ENCODE measurements around the gene PRF1.

The PRF1 gene

GRCh38 chr10:70576803-70577517 lies 25.6 kb downstream of the PRF1 start:
- DNase-seq (ENCODE audit: low read depth): no peak

- DNase-seq (ENCODE audit: low read depth): no peak
Measured at GRCh38 chr10:70575874-70576802, 26.4 kb downstream of the PRF1 start.

GRCh38 chr10:70575486-70575873 lies 27.1 kb downstream of the PRF1 start:
- DNase-seq (ENCODE audit: low read depth): no peak

DNA sequence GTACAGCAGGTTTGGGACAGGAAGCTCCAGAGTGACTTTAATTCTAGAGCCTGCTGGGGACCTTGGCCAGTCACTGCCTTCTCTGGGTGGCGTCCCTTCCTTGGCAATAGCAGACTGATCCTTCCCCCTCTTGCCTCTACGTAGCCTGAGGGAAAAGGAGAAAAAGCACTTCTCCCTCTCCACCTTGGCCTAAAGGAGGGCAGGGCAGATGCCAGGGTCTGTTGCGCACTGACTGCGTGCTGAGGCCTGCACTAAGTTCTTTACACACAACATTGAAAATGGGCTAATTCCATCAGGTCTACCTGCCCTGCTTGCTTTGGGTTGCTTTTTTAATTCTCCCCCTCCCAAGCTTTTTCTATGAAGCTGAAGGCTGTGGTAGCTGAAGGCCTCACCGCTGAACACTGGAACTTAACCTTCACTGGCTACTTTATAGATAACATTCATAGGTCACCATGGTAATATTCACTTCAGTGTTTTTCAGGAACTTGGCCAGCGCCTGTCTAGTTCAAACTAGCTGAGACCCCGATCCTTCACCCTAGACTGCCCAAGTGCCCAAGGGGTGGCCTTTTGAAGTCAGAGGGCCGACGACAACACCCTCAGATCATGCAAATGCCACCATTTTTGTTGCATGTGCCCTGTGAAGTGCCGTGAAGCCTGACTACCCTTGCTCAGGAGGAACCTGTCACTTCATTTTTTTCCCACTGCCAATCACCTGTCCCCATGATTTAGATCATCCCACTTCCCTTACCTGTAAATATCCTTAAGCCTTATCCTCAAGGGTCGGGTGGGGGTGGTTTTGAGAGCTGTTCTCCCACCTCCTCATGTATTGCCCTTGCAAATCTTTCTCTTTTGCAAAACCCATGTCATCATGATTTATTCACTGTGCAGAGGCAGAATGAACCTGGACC lies 28.7 kb downstream of the PRF1 start:
- DNase-seq (ENCODE audit: low read depth): no peak

DNA sequence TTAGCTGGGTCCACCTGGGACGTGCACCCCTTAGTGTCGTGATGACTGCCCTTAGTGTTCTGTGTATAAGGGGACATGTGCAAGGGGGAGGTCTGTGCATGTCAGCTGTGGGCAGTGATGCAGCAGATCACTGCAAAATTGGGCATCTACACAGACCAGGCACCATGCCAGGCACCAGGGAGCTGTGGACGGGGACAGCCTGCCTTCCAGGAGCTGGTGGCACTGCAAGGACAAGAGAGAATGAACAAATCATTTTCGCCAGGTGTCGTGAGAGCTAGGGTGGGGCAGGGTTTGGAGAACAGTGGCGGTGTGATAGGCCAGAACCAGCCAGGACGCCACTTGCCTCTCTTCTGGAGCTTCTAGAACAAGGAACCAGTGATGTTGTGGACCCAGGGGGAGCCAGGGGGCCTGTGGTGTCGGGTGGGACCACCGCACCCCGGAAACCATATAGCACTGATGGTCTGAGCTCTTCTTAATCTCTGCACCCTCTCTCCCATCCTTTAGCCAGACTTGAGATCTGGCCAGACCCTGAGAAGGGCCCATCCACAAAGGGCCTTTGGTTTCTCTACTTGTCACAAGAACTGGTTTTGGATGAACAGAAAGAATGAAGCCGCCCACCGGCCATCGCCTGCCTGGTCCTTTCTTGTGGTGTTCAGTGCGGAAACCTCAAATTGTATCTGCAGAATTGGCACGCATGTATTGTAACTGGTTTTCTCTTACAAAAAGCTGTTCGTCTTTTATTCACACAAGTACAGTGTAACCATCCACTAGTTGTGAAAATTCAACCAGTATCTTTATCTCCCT lies 30.7 kb downstream of the PRF1 start:
- DNase-seq (ENCODE audit: low read depth): no peak

GRCh38 chr10:70571236-70571635 lies 31.3 kb downstream of the PRF1 start:
- DNase-seq (ENCODE audit: low read depth): no peak

GRCh38 chr10:70568781-70569495 lies 33.6 kb downstream of the PRF1 start:
- DNase-seq (ENCODE audit: low read depth): no peak

GRCh38 chr10:70568113-70568512 lies 34.4 kb downstream of the PRF1 start:
- DNase-seq (ENCODE audit: low read depth): no peak

GRCh38 chr10:70567603-70568002 lies 34.9 kb downstream of the PRF1 start:
- DNase-seq (ENCODE audit: low read depth): no peak

DNA sequence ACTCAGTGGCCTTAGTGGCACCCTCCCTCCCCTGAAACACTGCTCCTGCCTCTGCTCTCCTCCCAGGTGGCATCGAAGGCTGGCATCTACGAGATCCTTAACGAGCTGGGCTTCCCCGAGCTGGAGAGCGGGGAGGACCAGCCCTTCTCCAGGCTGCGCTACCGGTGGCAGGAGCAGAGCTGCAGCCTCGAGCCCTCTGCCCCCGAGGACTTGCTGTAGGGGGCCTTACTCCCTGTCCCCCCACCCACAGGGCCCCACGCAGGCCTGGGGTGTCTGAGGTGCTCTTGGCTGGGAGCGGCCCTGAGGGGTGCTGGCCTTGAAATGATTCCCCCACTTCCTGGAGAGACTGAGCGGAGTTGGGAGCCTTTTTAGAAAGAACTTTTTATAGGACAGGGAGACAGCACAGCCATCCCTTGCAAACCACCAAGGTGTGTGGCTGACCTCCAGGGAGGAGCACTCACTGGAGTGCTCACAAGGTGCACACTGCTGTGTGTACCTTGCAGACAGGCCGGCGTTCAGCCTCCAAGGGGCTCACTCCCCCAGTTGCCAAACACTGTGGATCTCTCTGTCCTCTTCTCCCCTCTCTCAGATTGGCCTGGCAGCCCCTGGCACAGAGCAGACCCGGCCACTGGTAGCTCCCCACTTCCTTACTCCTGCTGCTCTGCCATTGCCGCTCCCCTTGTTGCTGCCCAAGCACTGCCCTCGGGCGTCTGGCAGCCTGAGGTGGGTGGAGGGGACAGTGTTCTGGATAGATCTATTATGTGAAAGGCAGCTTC lies 35.8 kb downstream of the PRF1 start:
- no peak for DNase-seq (ENCODE audit: low read depth)

DNA sequence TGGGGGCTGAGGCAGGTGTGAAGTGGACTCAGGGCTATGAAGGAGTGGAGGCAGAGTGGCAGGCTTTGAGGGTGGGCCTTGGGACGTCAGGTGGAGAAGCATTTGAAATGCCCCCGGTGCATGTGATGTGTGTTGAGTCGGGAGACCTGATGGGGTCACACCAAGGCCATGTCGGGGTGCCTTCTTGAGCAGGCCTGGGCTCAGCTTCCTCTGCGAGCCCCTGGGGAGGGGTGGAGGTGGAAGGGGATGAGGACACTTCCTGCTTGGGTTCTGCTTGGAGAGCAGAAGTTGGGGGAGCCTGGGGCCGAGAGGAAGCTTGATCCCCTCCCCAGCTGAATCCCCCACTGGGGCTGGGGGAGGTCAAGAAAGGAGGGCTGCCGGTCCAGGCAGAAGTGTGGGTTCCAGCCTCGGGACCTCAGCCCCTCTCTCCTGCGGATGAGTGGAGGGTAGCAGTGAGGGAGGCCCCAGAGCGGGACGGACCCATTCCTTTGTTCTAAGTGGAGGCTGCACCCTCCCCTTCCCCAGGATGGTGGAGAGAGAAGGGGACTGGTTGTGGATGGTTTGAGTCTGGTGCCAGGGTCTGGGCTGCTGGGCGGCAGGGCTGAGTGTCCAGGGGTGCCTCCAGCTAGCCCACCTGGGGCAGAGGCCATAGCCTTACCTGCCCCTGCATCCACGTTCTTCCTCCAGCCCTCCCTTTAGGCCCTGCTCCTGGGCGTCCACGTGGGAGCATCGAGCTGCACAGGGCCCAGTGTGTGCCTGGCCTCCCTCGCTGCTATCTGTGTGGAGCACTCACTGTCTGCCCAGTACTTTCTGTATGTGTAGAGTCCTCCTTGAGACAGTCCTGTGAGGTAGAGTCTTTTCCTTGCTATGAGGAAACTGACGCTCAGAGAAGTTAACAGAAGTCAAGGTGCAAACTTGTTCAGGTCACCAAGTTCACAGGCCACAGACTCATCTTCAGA lies 36.7 kb downstream of the PRF1 start:
- DNase-seq (ENCODE audit: low read depth): no peak

- no peak for DNase-seq (ENCODE audit: low read depth)
Measured at GRCh38 chr10:70564901-70565351, 37.6 kb downstream of the PRF1 start.

- no peak for DNase-seq (ENCODE audit: low read depth)
Measured at GRCh38 chr10:70564113-70564725, 38.3 kb downstream of the PRF1 start.

DNA sequence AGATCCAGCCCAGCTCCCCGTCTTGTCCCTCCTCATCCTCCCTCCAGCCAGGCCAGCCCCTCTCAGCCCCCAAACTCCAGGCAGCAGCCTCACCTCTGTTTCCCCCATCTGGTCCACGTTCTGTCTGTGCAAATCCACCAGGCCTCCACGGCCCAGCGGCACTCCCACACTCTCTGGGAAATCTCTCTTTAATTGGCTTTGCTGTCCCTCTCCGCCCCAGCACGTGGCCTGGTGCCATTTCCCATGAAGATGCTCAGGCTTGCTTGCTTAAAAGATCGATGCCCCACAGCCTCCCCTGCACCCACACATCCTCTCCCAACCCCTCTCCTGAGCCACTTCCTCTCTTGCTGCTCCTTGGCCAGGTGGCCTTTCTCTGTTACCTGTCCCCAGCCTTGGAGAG lies 39.3 kb downstream of the PRF1 start:
- DNase-seq (ENCODE audit: low read depth): no peak

- no peak for DNase-seq (ENCODE audit: low read depth)
Measured at GRCh38 chr10:70562036-70562755, 40.3 kb downstream of the PRF1 start.

GRCh38 chr10:70561558-70561957 lies 41.0 kb downstream of the PRF1 start:
- DNase-seq (ENCODE audit: low read depth): no peak

- no peak for DNase-seq (ENCODE audit: low read depth)
Measured at GRCh38 chr10:70561070-70561469, 41.5 kb downstream of the PRF1 start.

Data from stimulated activated CD8-positive, alpha-beta memory T cell treated with anti-CD3 and anti-CD28 coated beads, Interleukin-12 subunit alpha, Interleukin-12 subunit beta, amount 100 ng/mL, for 1 hour (primary cell).